ENCODE data around the gene ZNF226. TPM values are rescaled to one million over a fixed set of nuclear protein-coding genes. Genes with fewer than 3 reads are reported as not detected.

The ZNF226 gene
- total RNA-seq, 1 experiment from 2014 or later, result 12.9 TPM

GRCh38 chr19:44141191-44142058, 23.5 kb upstream of the ZNF226 start, which contains the start of gene ZNF234:
Gene ZNF234 (plus strand): TSS chr19:44141554. CDS start chr19:44144633, 3,079 bp downstream.
- TSS peak; percentile 56 for BruUV-seq (replicated peaks)
- Histone ChIP-seq H3K9me2 (ENCODE audit: insufficient read depth) (no peaks in the 10 kb centered on the region), H3K4me3 (peak within 1 kb of the TSS; percentile 81), H3K27me3 (ENCODE audit: insufficient read depth, low read depth) (no peaks in the 10 kb centered on the region), H2AFZ (peak within 1 kb of the TSS; percentile 93), H3K79me2 (ENCODE audit: low read depth) (0 out of 2 replicates have a peak, but pooled peaks cover 8% of the 10 kb centered on the region), H3F3A (ENCODE audit: insufficient read depth, low read depth) (no peaks in the 10 kb centered on the region), H3K4me1 (replicated peaks; ENCODE audit: insufficient read depth) (peaks cover 18% of the 10 kb centered on the region; the same call in 1 of the 2 replicates), H3K36me3 (ENCODE audit: low read depth) (peaks cover 15% of the 10 kb centered on the region), H3K27ac (no peak within 1 kb of the TSS), H3K9me3 (ENCODE audit: insufficient read depth, low read depth) (peaks cover 3% of the 10 kb centered on the region; the same call in 1 of the 2 replicates), H4K20me1 (ENCODE audit: insufficient read depth) (peaks cover 3% of the 10 kb centered on the region; the same call in 1 of the 2 replicates), H3K4me2 (peak within 1 kb of the TSS; percentile 77)
- TF ChIP-seq EZH2 (IDR thresholded peaks at IDR 0.05; ENCODE audit: low read depth) (no peak), CTCF (conservative IDR thresholded peaks at IDR 0.05) (no peak)
- intact Hi-C loops (cut with micrococcal nuclease; ENCODE audit: unreplicated experiment), result no loop called here
- ChIA-PET POLR2A (ENCODE audit: unreplicated experiment) (no interaction called here), CTCF (no interaction called here)
- DNase-seq, result peak; percentile 50 to 65

GRCh38 chr19:44142059-44142433, 22.9 kb upstream of the ZNF226 start:
- H3F3A ChIP-seq (ENCODE audit: insufficient read depth, low read depth), result no peaks in the 10 kb centered on the region
- TF ChIP-seq CTCF (conservative IDR thresholded peaks at IDR 0.05), result no peak
- no peak for TF ChIP-seq EZH2 (IDR thresholded peaks at IDR 0.05; ENCODE audit: low read depth)
- H3K4me1 ChIP-seq (replicated peaks; ENCODE audit: insufficient read depth), result peaks cover 18% of the 10 kb centered on the region; the same call in 1 of the 2 replicates
- H3K27ac ChIP-seq, result no peak overlapping the region
- intact Hi-C loops (cut with micrococcal nuclease; ENCODE audit: unreplicated experiment), result no loop called here
- no peak for DNase-seq
- H3K27me3 ChIP-seq (ENCODE audit: insufficient read depth, low read depth), result no peaks in the 10 kb centered on the region
- no TSS peak for BruUV-seq (replicated peaks)
- 0 out of 2 replicates have a peak, but pooled peaks cover 8% of the 10 kb centered on the region for H3K79me2 ChIP-seq (ENCODE audit: low read depth)
- ChIA-PET CTCF (no interaction called here), POLR2A (ENCODE audit: unreplicated experiment) (no interaction called here)
- H2AFZ ChIP-seq, result peak overlapping the region; percentile 93
- H3K9me2 ChIP-seq (ENCODE audit: insufficient read depth), result no peaks in the 10 kb centered on the region
- peaks cover 3% of the 10 kb centered on the region; the same call in 1 of the 2 replicates for H4K20me1 ChIP-seq (ENCODE audit: insufficient read depth)
- H3K4me2 ChIP-seq, result peak overlapping the region; percentile 77
- peaks cover 3% of the 10 kb centered on the region; the same call in 1 of the 2 replicates for H3K9me3 ChIP-seq (ENCODE audit: insufficient read depth, low read depth)
- peak overlapping the region; percentile 81 for H3K4me3 ChIP-seq
- H3K36me3 ChIP-seq (ENCODE audit: low read depth), result peaks cover 16% of the 10 kb centered on the region

- no peaks in the 10 kb centered on the region for H3K4me1 ChIP-seq (replicated peaks; ENCODE audit: insufficient read depth)
- H3K9me2 ChIP-seq (ENCODE audit: insufficient read depth), result no peaks in the 10 kb centered on the region
- H3K27me3 ChIP-seq (ENCODE audit: insufficient read depth, low read depth), result no peaks in the 10 kb centered on the region
- no peak overlapping the region for H3K4me3 ChIP-seq
- H3K36me3 ChIP-seq (ENCODE audit: low read depth), result peaks cover 24% of the 10 kb centered on the region
- H3F3A ChIP-seq (ENCODE audit: insufficient read depth, low read depth), result no peaks in the 10 kb centered on the region
- no TSS peak for BruUV-seq (replicated peaks)
- H3K9me3 ChIP-seq (ENCODE audit: insufficient read depth, low read depth), result 0 out of 2 replicates have a peak, but pooled peaks cover 8% of the 10 kb centered on the region
- no peaks in the 10 kb centered on the region for H3K79me2 ChIP-seq (ENCODE audit: low read depth)
- no peak for TF ChIP-seq EZH2 (IDR thresholded peaks at IDR 0.05; ENCODE audit: low read depth)
- TF ChIP-seq CTCF (conservative IDR thresholded peaks at IDR 0.05), result no peak
- H2AFZ ChIP-seq, result no peak overlapping the region
- intact Hi-C loops (cut with micrococcal nuclease; ENCODE audit: unreplicated experiment), result no loop called here
- no peak for DNase-seq
- H3K27ac ChIP-seq, result no peak overlapping the region
- ChIA-PET POLR2A (ENCODE audit: unreplicated experiment) (interaction anchor here (0.7 kb wide), 1 partner anchor 107 kb away, joined by 15 read pairs; no protein-coding TSS in a partner anchor), CTCF (interaction anchor here (0.7 kb wide), 1 partner anchor 44 kb away, joined by 3 read pairs; no protein-coding TSS in a partner anchor)
- H3K4me2 ChIP-seq, result no peak overlapping the region
- H4K20me1 ChIP-seq (ENCODE audit: insufficient read depth), result no peaks in the 10 kb centered on the region
These were observed 15.1 kb upstream of the ZNF226 start for GRCh38 chr19:44149776-44150175.
